Lower lobe of right lung (tissue), 2 donors: Measurements from ENCODE around the gene TNNT3. TPM values are rescaled to one million over a fixed set of nuclear protein-coding genes. Genes with fewer than 3 reads are reported as not detected.

Experiments
- ATAC-seq, 2 donors: fragments of 200-7000 bp; cut with Tn5 transposase; one replicate each; pipeline ENCODE4 v1.9.1; 2020 to 2022; ENCODE audit warnings: mild to moderate bottlenecking in 2 of 2, moderate library complexity in 2 of 2
- DNase-seq: peaks from one replicate; pipeline ENCODE4 v3.0.0-alpha.2; 2020
- H3K27ac ChIP-seq: fragments of 200-600 bp; one replicate; pipeline ENCODE4 v1.8.0; 2022
- H3K27me3 ChIP-seq: fragments of 200-600 bp; one replicate; pipeline ENCODE4 v1.8.0; 2022; ENCODE audit warnings: low read depth
- H3K36me3 ChIP-seq: fragments of 200-600 bp; one replicate; pipeline ENCODE4 v1.8.0; 2022; ENCODE audit warnings: mild to moderate bottlenecking
- H3K4me1 ChIP-seq: fragments of 200-600 bp; one replicate; pipeline ENCODE4 v1.8.0; 2022
- H3K4me3 ChIP-seq: fragments of 200-600 bp; one replicate; pipeline ENCODE4 v1.8.0; 2022; ENCODE audit warnings: mild to moderate bottlenecking
- H3K9me3 ChIP-seq: fragments of 200-600 bp; one replicate; pipeline ENCODE4 v1.8.0; 2022
- CTCF ChIP-seq: fragments of 200-600 bp; IDR thresholded peaks from one replicate; pipeline ENCODE4 v1.8.0; 2022; ENCODE audit warnings: antibody characterized with exemption, mild to moderate bottlenecking
- intact Hi-C: fragments of 100-400 bp; cut with DNase I; formaldehyde crosslinking; loops from one replicate; pipeline ENCODE4 v1.11.0; 2022
- total RNA-seq: library from RNA; stranded (reverse); fragmentation: NEBNext Ultra II Directional; extraction: Animal tissue kit (Norgen Biotek cat#: 25700); gene quantifications from one replicate; pipeline ENCODE4 v1.2.1, GENCODE V29; 2021
- donor health status: DM: no; HTN: yes; CAD: no; lungs with severe emphysema.

Gene TNNT3
- total RNA-seq, 1 donor from 2014 or later, result 4.7 TPM

DNA sequence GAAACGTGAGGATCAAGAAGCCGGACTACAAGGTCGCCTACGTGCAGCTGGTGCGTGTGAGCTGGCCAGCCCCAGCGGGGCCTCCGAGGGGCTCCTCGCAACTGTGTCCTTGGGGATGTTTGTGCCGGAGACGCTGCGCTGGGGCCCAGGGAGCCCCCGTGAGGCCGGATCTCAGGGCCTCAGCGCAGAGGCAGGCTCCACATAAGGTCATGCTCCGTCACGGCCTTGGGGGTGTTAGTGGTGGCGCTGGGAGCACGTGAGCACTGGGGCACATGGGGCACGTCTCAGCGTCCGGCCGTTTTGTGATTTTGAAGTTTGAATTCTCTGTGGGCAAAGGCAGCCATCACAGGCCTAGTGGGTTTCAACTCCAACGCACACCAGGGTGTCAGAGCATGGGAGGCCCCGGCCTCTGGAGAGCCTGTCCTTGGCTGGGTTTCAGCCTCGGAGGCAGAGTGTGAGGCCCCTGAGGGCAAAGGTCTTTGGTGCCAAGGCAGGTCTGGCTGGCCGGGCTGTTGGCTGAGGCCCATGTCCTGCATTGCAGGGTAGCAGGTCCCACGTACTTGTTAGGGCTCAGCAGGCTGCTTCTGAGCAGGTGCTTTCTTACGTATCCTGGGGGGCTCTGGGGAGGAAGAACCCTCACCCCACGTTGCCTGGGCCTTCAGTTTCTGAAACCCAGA, 33.4 kb downstream of the TNNT3 start:
- Histone ChIP-seq H3K4me1 (no peaks in the 10 kb centered on the region), H3K27me3 (no peaks in the 10 kb centered on the region), H3K4me3 (no peak overlapping the region), H3K27ac (no peak overlapping the region), H3K36me3 (no peaks in the 10 kb centered on the region), H3K9me3 (no peaks in the 10 kb centered on the region)
- intact Hi-C loops, result no loop called here
- peak; percentile 4 for DNase-seq
- no peak for ATAC-seq
- TF ChIP-seq CTCF, result no peak

DNA sequence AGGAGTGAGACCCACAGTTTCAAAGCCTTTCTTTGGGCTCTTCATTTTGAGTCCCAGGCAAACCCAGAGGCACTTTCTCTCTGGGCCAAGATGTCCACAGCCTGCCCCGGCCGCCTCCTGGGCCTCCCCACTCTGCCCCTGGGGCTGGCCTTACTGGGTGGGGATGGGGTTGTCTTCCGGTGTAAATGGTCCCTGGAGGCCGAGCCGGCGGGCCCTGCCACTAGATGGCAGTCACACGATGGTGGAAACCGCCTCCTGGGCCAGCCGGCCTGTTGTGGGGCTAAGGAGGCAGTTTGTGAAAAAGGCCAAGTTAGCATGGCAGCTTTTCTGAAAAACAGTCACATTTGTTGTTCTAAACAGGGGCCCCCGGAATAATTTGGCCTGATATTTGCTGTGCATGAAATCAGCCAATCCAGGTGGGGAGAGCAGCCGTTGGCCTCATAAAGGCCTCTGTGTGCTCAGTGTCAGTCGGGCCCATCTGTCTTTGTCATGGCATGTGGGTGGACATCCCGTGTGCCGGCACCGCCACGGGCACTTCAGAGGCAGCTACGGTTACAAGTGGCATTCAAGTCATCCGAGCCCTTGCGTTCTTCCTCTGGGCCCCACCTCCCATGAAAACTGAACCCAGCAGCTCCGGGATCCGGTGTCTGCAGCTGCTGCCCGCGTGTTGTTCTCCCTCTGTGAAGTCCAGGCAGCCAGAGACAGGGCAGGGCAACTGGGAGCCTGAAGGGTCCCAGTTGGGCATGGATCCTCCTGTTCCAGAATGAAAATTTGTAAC, 34.2 kb downstream of the TNNT3 start:
- no peaks in the 10 kb centered on the region for H3K36me3 ChIP-seq
- peak; percentile 45 to 65 for ATAC-seq
- H3K4me3 ChIP-seq, result no peak overlapping the region
- no peaks in the 10 kb centered on the region for H3K4me1 ChIP-seq
- no peaks in the 10 kb centered on the region for H3K27me3 ChIP-seq
- no peaks in the 10 kb centered on the region for H3K9me3 ChIP-seq
- peak; percentile 34 for TF ChIP-seq CTCF
- peak; percentile 38 for DNase-seq
- no peak overlapping the region for H3K27ac ChIP-seq
- intact Hi-C loops, result no loop called here

- Histone ChIP-seq H3K4me1 (no peaks in the 10 kb centered on the region), H3K9me3 (no peaks in the 10 kb centered on the region), H3K27ac (no peak overlapping the region), H3K4me3 (no peak overlapping the region), H3K36me3 (no peaks in the 10 kb centered on the region), H3K27me3 (no peaks in the 10 kb centered on the region)
- DNase-seq, result no peak
- no peak for ATAC-seq
- no peak for TF ChIP-seq CTCF
- intact Hi-C loops, result no loop called here
These were observed 38.9 kb downstream of the TNNT3 start for GRCh38 chr11:1958367-1958766.

- H3K36me3 ChIP-seq, result no peaks in the 10 kb centered on the region
- H3K4me3 ChIP-seq, result no peak overlapping the region
- intact Hi-C loops, result no loop called here
- TF ChIP-seq CTCF, result no peak
- no peaks in the 10 kb centered on the region for H3K9me3 ChIP-seq
- DNase-seq (peak; percentile 20), ATAC-seq (no peak)
- H3K27ac ChIP-seq, result no peak overlapping the region
- no peaks in the 10 kb centered on the region for H3K4me1 ChIP-seq
- no peaks in the 10 kb centered on the region for H3K27me3 ChIP-seq
These were observed 40.3 kb downstream of the TNNT3 start for GRCh38 chr11:1959786-1960185.

DNA sequence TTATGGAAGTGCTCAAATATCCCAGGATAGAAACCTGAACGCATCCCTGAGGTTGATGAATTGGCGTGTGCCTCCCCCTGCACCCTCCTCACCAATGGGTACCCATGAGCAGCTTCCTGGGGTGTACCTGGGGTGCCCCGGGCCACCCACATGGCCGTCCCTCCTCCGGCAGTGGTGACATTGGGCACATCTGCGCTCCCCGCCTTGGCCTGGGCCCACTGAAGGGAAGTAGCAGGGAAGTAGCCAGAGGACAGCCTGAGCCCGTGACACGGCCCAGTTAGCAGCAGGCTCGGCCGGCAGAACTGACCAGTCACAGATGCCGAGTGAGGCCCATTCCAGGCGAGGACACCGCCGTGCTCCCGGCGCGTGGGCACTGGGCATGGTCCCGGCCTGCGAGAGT, 44.4 kb downstream of the TNNT3 start:
- no peak for TF ChIP-seq CTCF
- ATAC-seq (no peak), DNase-seq (peak; percentile 17)
- no peaks in the 10 kb centered on the region for H3K36me3 ChIP-seq
- H3K9me3 ChIP-seq, result no peaks in the 10 kb centered on the region
- H3K4me3 ChIP-seq, result no peak overlapping the region
- H3K4me1 ChIP-seq, result no peaks in the 10 kb centered on the region
- H3K27me3 ChIP-seq, result no peaks in the 10 kb centered on the region
- intact Hi-C loops, result no loop called here
- no peak overlapping the region for H3K27ac ChIP-seq
